HG02885 (cell line): ENCODE measurements around the gene ZNF773.
"Not testable (repeated sequence)": the region's sequence is repeated elsewhere in the genome, so short reads cannot be mapped to it uniquely, and the experiment has no call there.

Experiments
- ATAC-seq: cut with Tn5 transposase; IDR thresholded peaks from one replicate; pipeline ENCODE4 v1.9.1; 2021; ENCODE audit warnings: mild to moderate bottlenecking; ENCODE audit not compliant: unreplicated experiment, poor library complexity

The ZNF773 gene

DNA sequence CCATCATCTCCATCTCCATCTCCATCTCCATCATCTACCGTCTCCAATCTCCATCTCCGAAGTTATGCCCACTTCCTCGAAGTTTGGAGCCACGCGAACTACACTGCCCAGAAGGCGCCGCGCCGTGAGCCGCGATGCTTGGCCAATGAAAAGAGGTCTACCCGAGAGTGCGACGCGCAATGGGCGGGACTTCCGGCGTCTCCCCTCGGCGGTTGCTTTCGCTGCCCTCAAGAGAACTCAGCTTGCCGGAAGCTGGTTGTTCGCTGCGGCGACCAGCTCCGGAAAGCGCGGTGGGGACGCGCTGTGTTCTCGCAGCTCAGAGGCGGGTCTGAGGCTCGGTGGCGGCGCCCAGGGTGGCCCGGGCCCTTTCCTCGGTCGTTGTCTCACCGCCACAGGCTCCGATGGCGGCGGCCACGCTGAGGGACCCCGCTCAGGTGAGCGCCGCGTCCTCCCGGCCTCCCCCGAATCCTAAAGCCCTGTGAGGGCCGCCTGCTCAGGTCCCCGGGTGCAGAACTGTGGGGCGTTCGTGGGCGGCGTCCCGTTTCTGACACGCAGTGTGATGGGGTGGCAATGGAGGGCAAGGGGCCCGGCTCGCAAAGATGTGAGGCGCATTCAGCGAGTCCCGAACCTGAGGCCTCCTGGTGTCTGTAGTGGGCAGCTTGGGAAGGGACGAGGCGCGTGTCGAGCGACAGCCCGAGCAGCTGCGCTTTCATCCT is at the start of gene ZNF773:
Gene ZNF773 (plus strand): TSS at position 259 of the 716 bp plus-strand sequence. CDS start 143 bp downstream, at position 402.
- ATAC-seq, result peak; percentile 99

GRCh38 chr19:57452307-57452706 is 47.4 kb upstream of the ZNF773 start:
- ATAC-seq, result no peak

DNA sequence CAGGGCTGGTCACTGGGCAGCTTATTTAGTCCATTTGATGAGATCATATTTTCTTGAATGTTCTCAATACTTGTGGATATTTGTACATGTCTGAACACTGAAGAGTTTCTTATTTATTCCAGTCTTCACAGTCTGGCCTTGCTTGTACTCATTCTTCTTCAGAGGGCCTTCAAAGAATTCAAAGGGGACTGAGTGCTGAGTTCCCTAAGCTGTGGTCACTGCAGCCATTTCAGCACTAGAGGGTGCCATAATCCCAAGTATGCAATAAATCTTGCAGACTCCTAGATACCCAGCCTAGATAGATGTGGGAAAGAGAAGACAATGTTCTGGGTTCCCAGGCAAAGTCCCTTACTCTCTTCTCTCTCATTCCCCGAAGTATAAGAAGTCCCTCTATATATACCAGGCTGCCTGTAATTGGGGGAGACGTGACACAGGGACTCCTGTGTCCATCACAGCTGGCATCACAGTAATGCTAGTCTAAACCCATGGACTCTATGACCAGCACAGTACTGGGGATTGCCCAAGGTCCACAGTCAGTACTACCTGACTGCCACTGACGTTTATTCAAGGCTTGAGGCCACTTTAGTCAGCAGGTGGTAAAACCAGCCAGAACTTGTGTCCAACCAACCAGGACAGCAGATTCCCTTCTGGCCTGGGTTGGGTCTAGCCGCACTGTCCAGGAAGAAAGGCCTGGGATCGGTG is 33.9 kb upstream of the ZNF773 start:
- no peak for ATAC-seq

- no peak for ATAC-seq
Observed at GRCh38 chr19:57466489-57466888, 33.2 kb upstream of the ZNF773 start.

DNA sequence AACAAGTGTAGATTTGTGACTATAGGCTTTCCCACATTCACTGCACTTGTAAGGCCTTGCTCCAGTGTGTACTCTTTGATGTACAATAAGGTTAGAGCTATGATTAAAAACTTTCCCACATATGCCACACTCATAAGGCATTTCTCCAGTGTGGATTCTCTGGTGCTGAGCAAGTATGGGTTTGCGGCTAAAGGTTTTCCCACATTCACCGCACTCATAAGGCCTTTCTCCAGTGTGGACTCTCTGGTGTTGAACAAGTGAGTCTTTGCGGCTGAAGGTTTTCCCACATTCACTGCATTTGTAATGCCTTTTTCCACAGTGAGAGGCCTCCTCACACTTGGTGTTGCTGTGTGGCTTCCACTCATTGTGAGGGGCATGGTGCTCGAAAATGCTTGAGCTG is 26.1 kb upstream of the ZNF773 start:
- no peak for ATAC-seq

DNA sequence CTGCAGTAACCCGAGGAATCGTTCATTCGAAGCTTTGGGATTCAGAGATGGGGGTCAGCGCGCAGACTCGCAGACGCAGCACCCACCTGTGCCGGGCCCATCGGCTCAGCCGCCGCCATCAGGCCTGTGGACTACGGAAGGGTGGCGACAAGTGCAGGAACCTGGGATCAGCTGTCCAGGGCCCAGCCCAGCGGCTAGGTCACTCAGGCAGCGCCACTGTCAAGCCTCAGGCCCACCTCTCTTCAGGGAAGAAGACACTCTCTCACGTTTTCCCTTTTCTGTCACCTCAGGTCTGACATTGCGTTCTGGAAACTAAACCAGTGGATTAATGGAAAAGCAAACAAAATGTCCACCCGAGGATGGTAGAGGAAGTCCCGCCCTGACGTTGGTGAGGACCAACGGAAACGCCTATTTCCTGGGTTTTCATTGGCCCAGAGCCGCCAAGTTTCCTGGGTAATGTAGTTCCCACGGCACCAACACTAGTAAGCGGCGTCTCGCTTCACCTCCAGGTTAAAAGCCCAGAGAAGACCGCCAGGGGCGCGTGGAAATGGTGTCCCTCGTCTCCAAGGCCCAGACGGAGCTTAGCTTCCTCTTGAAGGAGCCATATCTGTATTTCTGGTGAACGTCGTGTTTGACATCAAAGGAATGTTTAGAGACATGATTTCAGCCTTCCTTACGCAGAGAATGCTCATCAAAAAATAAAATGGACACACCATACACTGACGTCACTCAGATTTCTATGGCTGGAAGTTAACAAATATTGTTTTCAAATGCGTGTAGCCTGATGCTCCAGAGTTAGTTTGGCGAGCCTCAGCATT is 22.3 kb upstream of the ZNF773 start, which contains the start of gene ZNF772:
Gene ZNF772 (minus strand): TSS at position 376 of the 818 bp plus-strand sequence. CDS start 257 bp downstream, at position 119.
- peak; percentile 95 for ATAC-seq

DNA sequence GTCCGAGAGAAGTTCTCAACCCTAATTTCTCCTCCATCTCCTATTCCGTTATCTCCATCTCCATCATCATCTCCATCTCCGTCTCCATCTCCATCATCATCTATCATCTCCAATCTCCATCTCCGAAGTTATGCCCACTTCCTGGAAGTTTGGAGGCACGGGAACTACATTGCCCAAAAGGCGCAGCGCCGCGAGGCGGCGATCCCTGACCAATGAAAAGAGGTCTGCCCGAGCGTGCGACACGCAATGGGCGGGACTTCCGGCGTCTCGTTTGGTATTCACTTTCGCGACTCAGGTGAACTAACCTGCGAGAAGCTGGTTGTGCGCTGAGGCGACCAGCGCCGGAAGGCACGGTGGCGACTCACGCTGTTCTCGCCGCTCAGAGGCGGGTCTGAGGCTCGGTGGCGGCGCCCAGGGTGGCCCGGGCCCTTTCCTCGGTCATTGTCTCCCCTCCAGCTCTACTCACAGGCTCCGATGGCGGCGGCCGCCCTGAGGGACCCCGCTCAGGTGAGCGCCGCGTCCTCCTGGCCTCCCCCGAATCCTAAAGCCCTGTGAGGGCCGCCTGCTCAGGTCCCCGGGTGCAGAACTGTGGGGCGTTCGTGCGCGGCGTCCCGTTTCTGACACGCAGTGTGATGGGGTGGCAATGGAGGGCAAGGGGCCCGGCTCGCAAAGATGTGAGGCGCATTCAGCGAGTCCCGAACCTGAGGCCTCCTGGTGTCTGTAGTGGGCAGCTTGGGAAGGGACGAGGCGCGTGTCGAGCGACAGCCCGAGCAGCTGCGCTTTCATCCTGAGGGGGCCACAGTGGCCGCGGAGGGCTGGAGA is 12.1 kb upstream of the ZNF773 start, which contains the start of gene ZNF419:
Gene ZNF419 (plus strand): TSS at position 274 of the 822 bp plus-strand sequence. CDS start 201 bp downstream, at position 475.
- ATAC-seq, result peak; percentile 98

DNA sequence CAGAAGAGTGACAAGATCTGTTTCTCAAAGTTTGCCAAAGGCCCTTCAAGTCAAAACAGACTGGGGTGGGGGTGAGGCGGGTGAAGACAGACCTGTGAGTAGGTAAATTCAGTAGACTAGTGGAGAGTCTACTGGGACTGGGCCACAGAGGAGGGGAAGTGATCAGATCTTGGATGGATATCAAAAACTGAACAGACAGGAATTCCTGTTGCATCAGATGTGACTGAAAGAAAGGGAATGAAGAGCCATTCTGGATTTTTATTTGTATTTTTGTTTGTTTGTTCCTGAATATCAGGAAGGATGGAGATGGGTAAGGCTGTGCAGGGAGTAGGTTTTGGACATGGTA is 11.5 kb upstream of the ZNF773 start:
- ATAC-seq, result not testable (repeated sequence)

DNA sequence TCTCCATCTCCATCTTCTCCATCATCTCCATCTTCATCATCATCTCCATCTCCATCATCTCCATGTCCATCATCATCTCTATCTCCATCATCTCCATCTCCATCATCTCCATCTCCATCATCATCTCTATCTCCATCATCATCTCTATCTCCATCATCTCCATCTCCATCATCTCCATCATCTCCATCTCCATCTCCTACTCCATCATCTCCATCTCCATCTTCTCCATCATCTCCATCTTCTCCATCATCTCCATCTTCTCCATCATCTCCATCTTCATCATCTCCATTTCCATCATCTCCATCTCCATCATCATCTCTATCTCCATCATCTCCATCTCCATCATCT is 432 bp upstream of the ZNF773 start:
- ATAC-seq, result not testable (repeated sequence)

GRCh38 chr19:57500400-57500799 is 662 bp downstream of the ZNF773 start:
- not testable (repeated sequence) for ATAC-seq

DNA sequence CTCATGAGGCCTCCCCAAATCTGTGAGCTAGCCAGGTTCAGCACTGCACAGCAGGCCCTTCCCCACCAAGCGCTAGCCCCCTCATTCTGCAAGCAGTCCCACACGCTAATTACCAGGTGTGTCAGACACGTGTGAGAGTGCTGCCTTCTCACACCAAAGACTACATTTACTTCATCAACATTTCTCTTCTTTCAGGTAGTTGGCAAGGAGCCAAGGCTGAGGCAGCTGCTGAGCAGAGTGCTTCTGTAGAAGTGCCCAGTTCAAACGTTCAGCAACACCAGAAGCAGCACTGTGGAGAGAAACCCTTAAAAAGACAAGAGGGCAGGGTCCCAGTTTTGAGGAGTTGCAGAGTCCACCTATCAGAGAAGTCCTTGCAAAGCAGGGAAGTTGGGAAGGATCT is 6.4 kb downstream of the ZNF773 start:
- ATAC-seq, result no peak

DNA sequence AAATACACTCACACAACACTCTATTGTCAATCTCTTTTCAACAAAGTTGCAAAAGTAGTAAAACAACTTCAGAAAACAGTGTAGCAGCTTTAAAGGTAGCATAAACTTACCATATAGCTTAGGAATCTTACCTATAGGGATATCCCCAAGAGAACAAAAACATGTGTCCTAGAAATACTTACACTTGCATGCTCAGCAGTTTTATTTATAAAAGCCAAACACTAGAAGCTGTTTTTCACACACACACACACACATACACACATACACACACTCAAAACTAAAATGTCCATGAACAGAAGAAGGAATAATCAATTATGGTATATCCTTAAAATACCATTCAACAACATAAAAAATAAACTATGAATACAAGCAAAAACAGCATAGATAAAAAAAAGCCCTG is 11.7 kb downstream of the ZNF773 start:
- ATAC-seq, result no peak

GRCh38 chr19:57512845-57513244 is 13.1 kb downstream of the ZNF773 start:
- no peak for ATAC-seq

DNA sequence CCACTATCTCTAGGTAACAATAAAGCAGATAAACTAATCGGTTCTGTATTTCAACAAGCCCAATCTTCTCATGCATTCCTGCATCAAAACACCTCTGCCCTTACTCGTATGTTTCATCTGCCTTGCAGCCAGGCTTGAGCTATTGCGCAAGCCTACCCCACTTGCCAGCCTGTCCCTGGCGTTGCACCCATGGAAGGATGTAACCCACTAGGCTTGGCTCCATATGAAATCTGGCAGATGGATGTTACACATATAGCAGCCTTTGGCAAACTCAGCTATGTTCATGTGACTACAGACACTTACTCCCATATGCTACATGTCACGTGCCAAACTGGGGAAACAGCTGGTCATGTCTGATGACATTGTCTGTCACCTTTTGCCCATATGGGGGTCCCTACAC is 15.5 kb downstream of the ZNF773 start:
- ATAC-seq, result no peak

DNA sequence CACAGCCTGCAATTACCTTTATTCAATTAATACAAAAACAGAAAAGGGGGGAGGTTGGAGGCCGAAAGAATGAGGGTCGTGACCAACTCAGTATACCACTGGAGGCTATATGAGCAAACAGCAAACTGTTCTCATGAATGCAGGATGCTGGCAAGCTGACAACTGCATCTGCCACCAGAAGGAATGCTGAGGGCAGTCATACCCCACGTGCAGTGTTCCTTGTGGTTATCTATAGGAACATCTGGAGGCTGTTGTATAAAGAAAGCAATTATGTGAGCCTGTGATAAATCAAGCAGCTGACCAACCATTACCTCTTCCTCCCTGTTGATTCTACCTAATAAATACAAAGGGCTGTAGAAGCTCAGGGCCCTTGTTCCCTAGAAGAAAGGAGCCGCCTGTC is 18.3 kb downstream of the ZNF773 start:
- ATAC-seq, result not testable (repeated sequence)

DNA sequence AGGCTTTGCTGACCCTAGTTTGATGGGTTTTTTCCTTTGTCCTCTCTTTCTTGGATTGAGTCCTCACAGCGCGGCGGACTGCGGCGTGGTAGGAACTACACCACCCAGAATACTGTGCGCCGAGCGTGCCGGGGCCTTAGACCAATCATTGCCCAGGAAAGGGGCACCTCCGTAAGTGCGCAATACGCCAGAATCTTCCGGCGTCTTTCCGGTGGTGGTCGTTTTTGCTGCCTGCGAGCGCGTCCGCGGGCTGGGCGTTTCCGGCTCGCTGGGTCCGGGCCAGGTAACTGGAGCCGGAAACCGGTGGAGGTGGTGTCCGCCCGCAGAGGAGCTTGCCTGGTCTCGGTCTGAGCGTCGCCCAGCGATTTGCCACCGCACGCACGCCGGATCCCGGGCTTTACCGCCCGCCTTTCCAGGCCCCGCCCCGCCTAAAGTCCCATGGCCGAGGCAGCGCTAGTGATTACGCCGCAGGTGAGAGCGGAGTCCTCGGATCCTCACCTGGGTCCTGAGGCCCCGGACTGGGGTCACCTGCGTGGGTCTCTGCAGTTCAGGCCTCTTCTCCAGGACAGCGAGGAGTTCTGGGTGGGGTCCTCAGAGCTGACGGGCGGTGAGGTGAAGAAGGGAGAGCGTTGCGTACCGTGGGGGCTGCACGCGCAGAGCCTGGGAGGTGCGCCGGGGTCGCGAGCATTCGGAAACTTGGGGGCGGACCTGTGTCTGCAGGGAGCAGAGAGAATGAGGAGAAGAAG is 27.6 kb downstream of the ZNF773 start, which contains the start of gene ZNF549:
Gene ZNF549 (plus strand): TSS at position 221 of the 746 bp plus-strand sequence. CDS start 218 bp downstream, at position 439.
- peak; percentile 97 for ATAC-seq

DNA sequence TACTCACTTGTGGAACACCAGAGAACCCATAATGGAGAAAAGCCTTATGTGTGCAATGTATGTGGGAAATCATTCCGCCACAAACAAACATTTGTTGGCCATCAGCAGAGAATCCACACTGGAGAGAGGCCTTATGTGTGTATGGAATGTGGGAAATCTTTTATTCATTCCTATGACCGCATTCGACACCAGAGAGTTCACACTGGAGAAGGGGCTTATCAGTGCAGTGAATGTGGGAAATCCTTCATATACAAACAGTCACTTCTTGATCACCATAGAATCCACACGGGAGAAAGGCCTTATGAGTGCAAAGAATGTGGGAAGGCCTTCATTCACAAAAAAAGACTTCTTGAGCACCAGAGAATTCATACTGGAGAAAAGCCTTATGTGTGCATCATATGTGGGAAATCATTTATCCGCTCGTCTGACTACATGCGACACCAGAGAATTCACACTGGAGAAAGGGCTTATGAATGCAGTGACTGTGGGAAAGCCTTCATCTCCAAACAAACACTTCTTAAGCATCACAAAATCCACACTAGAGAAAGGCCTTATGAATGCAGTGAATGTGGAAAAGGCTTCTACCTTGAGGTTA is 38.3 kb downstream of the ZNF773 start:
- ATAC-seq, result no peak

- no peak for ATAC-seq
Observed at GRCh38 chr19:57546513-57546912, 46.8 kb downstream of the ZNF773 start.

GRCh38 chr19:57552432-57552831 is 52.7 kb downstream of the ZNF773 start:
- no peak for ATAC-seq
